CD4-positive, alpha-beta T cell (primary cell): ENCODE measurements around the gene CPSF4L. TPM values are rescaled to one million over a fixed set of nuclear protein-coding genes. Genes with fewer than 3 reads are reported as not detected.

Experiments
- ATAC-seq: fragments of 200-7000 bp; cut with Tn5 transposase; one replicate; pipeline ENCODE4 v1.10.0; 2022; ENCODE audit warnings: mild to moderate bottlenecking; ENCODE audit not compliant: poor library complexity
- CTCF ChIA-PET: fragments of 350-600 bp; sonication (Branson Sonifier 250); formaldehyde crosslinking; loops from one replicate; lab custom pipeline; 2021; ENCODE audit warnings: antibody characterized with exemption, inconsistent platforms; lab: Charles Lee
- POLR2A ChIA-PET: fragments of 350-600 bp; sonication (Branson Sonifier 250); formaldehyde crosslinking; loops from one replicate; lab custom pipeline; 2021; ENCODE audit warnings: antibody characterized with exemption, inconsistent platforms; lab: Charles Lee
- DNase-seq, 14 experiments: peaks; one replicate each; pipeline ENCODE4 v3.0.0-alpha.2; 2013 to 2020; ENCODE audit warnings: mixed read lengths in 2 of 14
- H3K27ac ChIP-seq, 2 donors: one replicate each; pipeline versions ENCODE4 v1.5.1 to v1.7.0; 2013; ENCODE audit warnings: low read length in 2 of 2, low read depth in 1 of 2, mild to moderate bottlenecking in 1 of 2
- H3K27me3 ChIP-seq, 2 experiments: 1 replicate in 1 of 2; 2 replicates in 1 of 2; pipeline versions ENCODE4 v1.6.1 to v1.7.0; 2013; ENCODE audit warnings: low read length in 2 of 2, control low read depth in 1 of 2, mild to moderate bottlenecking in 1 of 2, moderate library complexity in 1 of 2; ENCODE audit not compliant: insufficient read depth in 2 of 2, control insufficient read depth in 1 of 2
- H3K36me3 ChIP-seq: one replicate; pipeline ENCODE4 v1.6.1; 2013; ENCODE audit warnings: low read length, control low read depth; ENCODE audit not compliant: insufficient read depth
- H3K4me1 ChIP-seq: one replicate; pipeline ENCODE4 v1.6.1; 2013; ENCODE audit warnings: low read length, control low read depth; ENCODE audit not compliant: insufficient read depth
- H3K4me3 ChIP-seq: one replicate; pipeline ENCODE4 v1.5.1; 2013; ENCODE audit warnings: mild to moderate bottlenecking, low read length, moderate library complexity
- H3K9me3 ChIP-seq, 2 experiments: 1 replicate in 1 of 2; 2 replicates in 1 of 2; pipeline versions ENCODE4 v1.6.1 to v1.7.0; 2013; ENCODE audit warnings: low read length in 2 of 2, mild to moderate bottlenecking in 2 of 2, control low read depth in 1 of 2, moderate library complexity in 1 of 2; ENCODE audit not compliant: control insufficient read depth in 1 of 2, insufficient read depth in 1 of 2
- H3K27ac Mint-ChIP-seq: one replicate; pipeline ENCODE4 v1.8.0; 2020; ENCODE audit warnings: mixed read lengths
- H3K27me3 Mint-ChIP-seq: one replicate; pipeline ENCODE4 v1.8.0; 2021; ENCODE audit warnings: mixed read lengths
- H3K36me3 Mint-ChIP-seq: one replicate; pipeline ENCODE4 v1.8.0; 2021; ENCODE audit warnings: low read depth, mixed read lengths
- H3K4me1 Mint-ChIP-seq: one replicate; pipeline ENCODE4 v1.8.0; 2021; ENCODE audit warnings: low read depth, mixed read lengths
- H3K4me3 Mint-ChIP-seq: one replicate; pipeline ENCODE4 v1.8.0; 2020; ENCODE audit warnings: mild to moderate bottlenecking, mixed read lengths
- H3K9me3 Mint-ChIP-seq: one replicate; pipeline ENCODE4 v1.8.0; 2020; ENCODE audit warnings: mixed read lengths
- intact Hi-C, 2 experiments: fragments of 100-400 bp; cut with DNase I in 1 of 2; cut with micrococcal nuclease in 1 of 2; formaldehyde crosslinking; loops; one replicate each; pipeline versions ENCODE4 v1.15.1 to v1.9.0; 2023 to 2025; cut with DNase I, micrococcal nuclease
- total RNA-seq, 174 experiments: library from RNA in 2 of 174; stranded (reverse) in 2 of 174; gene quantifications; one replicate each; pipeline ENCODE4 v1.2.3 and lab custom pipeline; 2021 to 2026
- TF ChIP-seq, protein P1 (sequence below): fragments of 200-600 bp; IDR thresholded peaks from one replicate; pipeline ENCODE4 v1.8.0; 2022; ENCODE audit warnings: antibody characterized with exemption, mild to moderate bottlenecking

Gene CPSF4L
- total RNA-seq, 2 experiments from 2014 or later: not detected

DNA sequence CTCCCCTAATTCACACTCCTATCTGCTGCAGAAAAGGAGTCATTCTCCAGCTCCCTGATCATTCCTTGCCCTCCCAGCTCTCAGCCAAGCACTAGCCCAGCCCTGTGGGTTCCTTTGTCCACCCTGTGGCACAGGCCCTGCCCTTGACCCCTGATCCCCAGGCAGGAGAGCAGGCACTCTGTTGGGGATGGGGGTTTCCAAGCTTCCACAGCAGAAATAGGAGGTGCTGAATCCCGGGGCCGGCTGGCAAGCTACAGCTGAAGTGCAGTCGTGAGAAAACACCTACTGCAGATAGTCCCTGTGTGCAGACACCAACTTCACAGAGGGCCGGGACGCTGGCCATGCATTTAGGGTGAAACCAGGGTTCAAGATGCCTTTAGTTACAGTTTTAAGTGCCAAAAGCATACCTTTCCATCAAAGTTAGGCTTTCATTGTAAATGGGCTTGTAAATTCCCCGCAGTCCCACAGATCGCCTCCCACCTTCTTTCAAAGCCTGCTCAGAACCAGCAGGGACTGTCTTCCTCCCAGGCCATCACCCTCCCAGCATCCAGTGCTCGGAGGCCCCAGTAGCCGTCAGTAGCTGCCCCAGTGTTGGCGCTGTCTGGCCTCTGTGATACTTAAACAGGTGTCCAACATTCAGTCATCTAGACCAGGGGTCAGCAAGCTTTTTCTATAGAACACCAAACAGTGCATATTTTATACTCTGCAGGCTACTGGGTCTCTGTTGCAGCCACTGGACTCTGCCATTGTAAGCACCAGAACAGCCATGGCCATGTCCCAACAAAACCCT, 10.6 kb downstream of the CPSF4L start:
- Mint-ChIP-seq H3K9me3 (no peaks in the 10 kb centered on the region), H3K27me3 (no peaks in the 10 kb centered on the region), H3K27ac (no peak overlapping the region), H3K4me3 (no peak overlapping the region), H3K4me1 (no peaks in the 10 kb centered on the region), H3K36me3 (peaks cover 16% of the 10 kb centered on the region)
- POLR2A ChIA-PET: no interaction called here
- H3K9me3 ChIP-seq: no peaks in the 10 kb centered on the region
- no peak overlapping the region for H3K27ac ChIP-seq
- no peaks in the 10 kb centered on the region for H3K27me3 ChIP-seq
- intact Hi-C loops: loop anchor here in 1 of 2 experiments (10.0 kb wide), 1 partner anchor 464 kb away; no protein-coding TSS in a partner anchor
- peaks cover 6% of the 10 kb centered on the region for H3K4me1 ChIP-seq
- ATAC-seq (no peak), DNase-seq (no peak)
- peaks cover 17% of the 10 kb centered on the region for H3K36me3 ChIP-seq
- CTCF ChIA-PET: no interaction called here
- TF ChIP-seq, protein P1, sequence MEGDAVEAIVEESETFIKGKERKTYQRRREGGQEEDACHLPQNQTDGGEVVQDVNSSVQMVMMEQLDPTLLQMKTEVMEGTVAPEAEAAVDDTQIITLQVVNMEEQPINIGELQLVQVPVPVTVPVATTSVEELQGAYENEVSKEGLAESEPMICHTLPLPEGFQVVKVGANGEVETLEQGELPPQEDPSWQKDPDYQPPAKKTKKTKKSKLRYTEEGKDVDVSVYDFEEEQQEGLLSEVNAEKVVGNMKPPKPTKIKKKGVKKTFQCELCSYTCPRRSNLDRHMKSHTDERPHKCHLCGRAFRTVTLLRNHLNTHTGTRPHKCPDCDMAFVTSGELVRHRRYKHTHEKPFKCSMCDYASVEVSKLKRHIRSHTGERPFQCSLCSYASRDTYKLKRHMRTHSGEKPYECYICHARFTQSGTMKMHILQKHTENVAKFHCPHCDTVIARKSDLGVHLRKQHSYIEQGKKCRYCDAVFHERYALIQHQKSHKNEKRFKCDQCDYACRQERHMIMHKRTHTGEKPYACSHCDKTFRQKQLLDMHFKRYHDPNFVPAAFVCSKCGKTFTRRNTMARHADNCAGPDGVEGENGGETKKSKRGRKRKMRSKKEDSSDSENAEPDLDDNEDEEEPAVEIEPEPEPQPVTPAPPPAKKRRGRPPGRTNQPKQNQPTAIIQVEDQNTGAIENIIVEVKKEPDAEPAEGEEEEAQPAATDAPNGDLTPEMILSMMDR: no peak
- H3K4me3 ChIP-seq: no peak overlapping the region

DNA sequence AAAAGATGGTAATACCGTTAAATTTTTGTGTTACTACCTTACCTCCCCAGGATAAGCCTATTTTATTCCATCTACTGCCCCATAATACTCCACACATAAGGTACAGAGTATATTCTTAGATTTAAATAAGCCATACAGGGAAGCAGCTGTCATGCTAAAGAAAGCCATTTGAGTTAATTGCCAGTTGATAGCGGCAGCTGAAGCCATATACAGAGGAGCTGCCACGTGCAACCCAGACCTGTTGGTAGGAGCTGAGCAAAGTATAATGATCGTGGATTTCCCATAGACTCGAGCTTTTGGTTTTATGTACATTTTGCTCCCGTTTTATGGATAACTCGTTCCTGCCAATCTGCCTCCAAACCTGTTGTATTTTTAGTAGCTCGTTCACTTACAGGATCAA, 12.0 kb downstream of the CPSF4L start:
- H3K4me1 ChIP-seq: no peaks in the 10 kb centered on the region
- no peaks in the 10 kb centered on the region for H3K27me3 Mint-ChIP-seq
- peaks cover 20% of the 10 kb centered on the region for H3K36me3 Mint-ChIP-seq
- H3K36me3 ChIP-seq: peaks cover 25% of the 10 kb centered on the region
- DNase-seq: no peak
- H3K4me1 Mint-ChIP-seq: no peaks in the 10 kb centered on the region
- TF ChIP-seq, protein P1: no peak
- ATAC-seq: no peak
- H3K27ac Mint-ChIP-seq: no peak overlapping the region
- CTCF ChIA-PET: no interaction called here
- H3K27me3 ChIP-seq: no peaks in the 10 kb centered on the region
- POLR2A ChIA-PET: no interaction called here
- intact Hi-C loops: loop anchor here in 1 of 2 experiments (10.0 kb wide), 1 partner anchor 465 kb away; no protein-coding TSS in a partner anchor
- no peak overlapping the region for H3K4me3 ChIP-seq
- no peak overlapping the region for H3K27ac ChIP-seq
- H3K4me3 Mint-ChIP-seq: no peak overlapping the region
- no peaks in the 10 kb centered on the region for H3K9me3 ChIP-seq
- no peaks in the 10 kb centered on the region for H3K9me3 Mint-ChIP-seq

DNA sequence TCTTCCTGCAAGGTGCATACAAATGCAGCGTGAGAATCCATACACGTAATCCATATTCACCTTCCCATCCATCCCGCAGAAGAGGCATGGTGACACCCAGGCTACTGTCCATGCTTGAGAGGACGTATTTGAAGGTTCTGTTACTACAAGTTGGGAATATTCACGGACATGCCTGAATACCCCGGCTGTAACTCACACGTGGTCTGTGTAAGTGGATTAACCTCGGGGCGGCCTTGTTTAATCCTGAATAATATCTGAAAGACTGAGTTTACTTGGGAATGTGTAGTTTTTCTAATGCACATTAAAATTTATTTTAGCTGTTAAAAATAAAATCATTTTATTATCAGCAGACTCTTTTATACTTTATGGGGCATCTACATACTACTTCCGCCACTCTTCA, 13.1 kb downstream of the CPSF4L start:
- ChIA-PET CTCF (interaction anchor here (1.1 kb wide), 1 partner anchor 14 kb away, joined by 4 read pairs; no protein-coding TSS in a partner anchor), POLR2A (no interaction called here)
- Mint-ChIP-seq H3K27ac (no peak overlapping the region), H3K4me3 (no peak overlapping the region), H3K9me3 (no peaks in the 10 kb centered on the region), H3K36me3 (peaks cover 23% of the 10 kb centered on the region), H3K4me1 (no peaks in the 10 kb centered on the region), H3K27me3 (no peaks in the 10 kb centered on the region)
- Histone ChIP-seq H3K27me3 (no peaks in the 10 kb centered on the region), H3K36me3 (peaks cover 29% of the 10 kb centered on the region), H3K4me3 (no peak overlapping the region), H3K9me3 (no peaks in the 10 kb centered on the region), H3K4me1 (no peaks in the 10 kb centered on the region), H3K27ac (no peak overlapping the region)
- TF ChIP-seq, protein P1: no peak
- ATAC-seq (no peak), DNase-seq (no peak)
- intact Hi-C loops: no loop called here
